ENCODE results near the gene CGNL1.

The CGNL1 gene

GRCh38 chr15:57451555-57451954 lies 75.2 kb downstream of the CGNL1 start:
- in situ Hi-C loops (cut with MboI; ENCODE audit: low sequenced_read_pairs) = no loop called here

DNA sequence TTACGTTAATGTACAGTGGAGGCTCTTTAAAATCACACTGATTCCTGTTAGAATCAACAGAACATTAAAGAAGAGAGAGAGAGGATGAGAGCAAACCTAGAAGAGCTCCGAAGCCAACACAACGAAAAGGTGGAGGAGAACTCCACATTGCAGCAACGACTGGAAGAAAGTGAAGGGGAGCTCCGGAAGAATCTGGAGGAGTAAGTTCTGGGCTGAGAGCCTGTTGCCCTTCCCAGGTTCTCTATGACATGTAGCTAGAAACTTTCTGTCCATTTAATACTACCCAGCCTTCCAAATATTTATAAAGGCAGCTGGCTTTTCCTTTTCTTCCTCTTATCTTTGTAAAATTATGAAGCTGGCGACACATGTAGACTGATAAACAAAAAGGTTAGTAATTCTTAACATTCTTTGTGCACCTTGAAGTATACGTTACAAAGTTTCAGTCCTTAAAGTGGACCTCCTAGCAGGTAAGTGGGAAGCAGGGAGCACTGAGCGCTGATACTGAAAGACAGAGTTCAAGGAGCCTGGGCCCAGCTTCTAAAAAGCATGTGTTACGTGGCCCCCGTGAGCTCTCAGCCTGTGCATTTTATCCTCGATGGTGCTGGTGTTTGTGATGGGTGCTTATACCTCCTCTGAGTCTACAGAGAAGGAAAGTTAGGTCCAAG lies 75.9 kb downstream of the CGNL1 start:
- in situ Hi-C loops (cut with MboI; ENCODE audit: low sequenced_read_pairs) = no loop called here

- in situ Hi-C loops (cut with MboI; ENCODE audit: low sequenced_read_pairs) = no loop called here
Observed at GRCh38 chr15:57455929-57456328, 79.6 kb downstream of the CGNL1 start.

DNA sequence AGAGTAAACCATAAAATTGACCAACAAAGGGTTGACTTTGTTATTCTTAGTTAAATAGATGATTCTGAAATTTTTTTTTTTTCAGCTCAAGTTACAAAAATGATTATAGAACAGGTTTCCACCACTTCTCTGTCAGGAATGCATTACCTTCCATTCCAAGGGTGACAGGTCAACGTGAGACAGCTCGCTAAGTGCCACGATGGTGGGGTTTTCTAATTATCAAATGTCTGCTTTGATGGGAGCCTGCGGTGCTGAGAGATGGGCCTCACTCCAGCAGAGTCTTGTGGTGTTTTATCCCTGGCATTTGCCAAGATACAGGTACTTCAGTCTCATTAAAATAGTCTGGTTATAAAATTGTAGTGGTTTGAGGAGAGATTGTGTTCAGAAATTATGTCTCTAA lies 80.3 kb downstream of the CGNL1 start:
- in situ Hi-C loops (cut with MboI; ENCODE audit: low sequenced_read_pairs) = no loop called here

DNA sequence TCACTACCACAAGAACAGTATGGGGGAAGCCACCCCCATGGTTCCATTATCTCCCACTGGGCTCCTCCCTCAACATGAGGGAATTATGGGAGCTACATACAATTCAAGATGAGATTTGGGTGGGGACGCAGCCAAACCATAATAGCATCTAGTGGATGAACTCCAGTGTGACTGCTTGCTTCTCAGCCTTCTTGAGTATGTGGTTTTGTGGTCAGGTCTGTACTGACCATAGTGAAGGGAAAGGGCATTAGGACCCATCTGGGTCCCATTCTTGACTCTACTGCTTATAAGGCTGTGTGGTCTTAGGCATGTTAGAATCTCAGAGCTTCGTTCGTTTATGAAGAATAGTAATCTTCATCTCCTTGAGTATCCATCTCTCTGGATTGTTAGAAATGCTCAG lies 81.4 kb downstream of the CGNL1 start:
- in situ Hi-C loops (cut with MboI; ENCODE audit: low sequenced_read_pairs) = no loop called here

DNA sequence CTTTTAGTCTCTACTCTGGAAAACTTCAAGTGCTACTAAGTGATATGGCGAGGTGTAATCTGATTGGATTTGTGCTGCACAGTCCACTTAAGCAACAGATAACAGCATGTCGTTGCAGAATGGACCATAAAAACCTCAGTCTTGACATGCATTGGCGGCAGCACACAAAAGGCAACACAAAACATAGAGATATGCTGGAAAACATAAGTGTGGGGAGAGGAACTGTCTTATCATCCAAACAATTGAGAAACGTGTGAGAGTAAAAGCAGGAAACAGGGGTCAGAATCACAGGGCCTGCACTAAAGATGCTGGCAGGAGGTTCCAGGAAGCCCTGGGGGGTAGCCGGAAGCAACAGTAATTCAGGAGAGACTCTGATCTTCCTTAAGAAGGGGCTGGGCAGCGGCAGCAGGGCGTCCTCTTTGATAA lies 82.1 kb downstream of the CGNL1 start:
- in situ Hi-C loops (cut with MboI; ENCODE audit: low sequenced_read_pairs) = no loop called here

DNA sequence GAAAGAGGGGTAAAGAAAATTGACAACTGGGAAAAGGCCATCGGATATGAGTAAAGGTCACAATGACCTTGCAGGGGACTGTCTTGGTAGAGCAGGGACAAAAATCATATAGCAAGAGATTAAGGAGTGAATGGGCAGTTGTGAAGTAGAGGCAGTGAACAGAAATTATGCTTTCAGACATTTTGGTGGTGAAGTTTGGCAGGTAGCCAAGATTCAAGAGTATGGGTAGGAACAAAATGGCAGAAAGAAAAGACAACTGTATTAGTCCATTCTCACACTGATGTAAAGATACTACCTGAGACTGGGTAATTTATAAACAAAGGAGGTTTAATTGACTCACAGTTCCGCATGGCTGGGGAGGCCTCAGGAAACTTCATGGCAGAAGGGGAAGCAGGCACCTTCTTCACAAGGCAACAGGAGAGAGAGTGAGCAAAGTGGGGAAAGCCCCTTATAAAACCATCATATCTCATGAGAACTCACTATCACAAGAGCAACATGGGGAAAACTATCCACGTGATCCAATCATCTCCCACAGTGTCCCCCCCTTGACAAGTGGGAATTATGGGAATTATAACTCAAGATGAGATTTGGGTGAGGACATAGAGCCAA lies 84.0 kb downstream of the CGNL1 start:
- in situ Hi-C loops (cut with MboI; ENCODE audit: low sequenced_read_pairs) = no loop called here

- in situ Hi-C loops (cut with MboI; ENCODE audit: low sequenced_read_pairs) = no loop called here
Observed at GRCh38 chr15:57461541-57461940, 85.2 kb downstream of the CGNL1 start.

DNA sequence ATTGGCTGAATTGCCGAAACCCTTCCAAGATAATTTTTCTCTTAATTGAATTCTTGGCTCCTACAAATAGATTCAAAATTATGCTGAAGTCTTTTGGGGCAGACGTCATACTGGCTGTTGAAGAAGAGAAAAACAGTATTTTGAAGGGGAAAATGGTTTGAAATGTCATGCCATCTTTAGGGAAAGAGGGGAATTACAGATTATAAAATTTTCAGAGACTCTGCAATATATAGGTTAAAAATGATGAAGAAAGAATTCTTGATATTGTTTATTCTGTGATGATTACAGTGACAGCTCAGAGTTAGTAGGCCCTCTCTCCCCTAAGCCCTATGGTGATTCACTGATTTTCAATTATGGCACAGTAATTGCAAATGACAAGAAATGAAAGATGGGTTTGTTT lies 86.1 kb downstream of the CGNL1 start:
- in situ Hi-C loops (cut with MboI; ENCODE audit: low sequenced_read_pairs) = no loop called here

DNA sequence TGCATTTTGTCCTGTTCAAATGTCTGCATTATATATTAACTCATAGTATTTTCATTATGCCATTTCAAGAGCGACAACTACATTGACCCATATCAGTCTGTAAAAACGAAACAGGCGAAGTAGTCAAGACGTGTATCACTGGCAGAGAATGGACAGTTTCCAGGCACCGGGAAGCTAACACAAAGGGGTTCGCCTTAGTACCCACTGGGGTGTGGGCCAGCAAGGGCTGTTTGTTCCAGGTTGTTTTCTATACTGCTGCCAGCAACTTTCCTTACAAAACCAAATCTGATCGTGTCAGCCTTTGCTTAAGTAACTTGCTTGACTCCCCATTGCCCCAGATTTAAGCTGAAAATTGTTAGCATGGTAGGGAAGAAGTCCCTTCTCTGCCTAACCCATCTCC lies 87.1 kb downstream of the CGNL1 start:
- in situ Hi-C loops (cut with MboI; ENCODE audit: low sequenced_read_pairs) = no loop called here

GRCh38 chr15:57464480-57464879 lies 88.2 kb downstream of the CGNL1 start:
- in situ Hi-C loops (cut with MboI; ENCODE audit: low sequenced_read_pairs) = no loop called here

DNA sequence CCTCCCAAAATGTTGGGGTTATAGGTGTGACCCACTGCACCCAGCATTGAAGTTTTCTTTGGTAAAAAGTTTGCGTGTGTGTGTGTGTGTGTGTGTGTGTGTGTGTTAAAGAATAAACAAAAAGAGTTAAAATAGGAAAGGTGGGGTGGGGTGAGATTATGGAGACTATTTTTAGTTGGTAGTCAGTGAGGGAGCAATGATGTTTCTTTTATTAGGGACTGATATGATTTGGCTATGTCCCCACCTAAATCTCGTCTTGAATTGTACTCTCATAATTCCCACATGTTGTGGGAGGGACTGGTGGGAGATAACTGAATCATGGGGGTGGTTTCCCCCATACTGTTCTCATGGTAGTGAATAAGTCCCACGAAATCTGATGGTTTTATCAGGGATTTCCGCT lies 92.2 kb downstream of the CGNL1 start:
- in situ Hi-C loops (cut with MboI; ENCODE audit: low sequenced_read_pairs) = no loop called here

- in situ Hi-C loops (cut with MboI; ENCODE audit: low sequenced_read_pairs) = no loop called here
Observed at GRCh38 chr15:57470543-57470942, 94.2 kb downstream of the CGNL1 start.

DNA sequence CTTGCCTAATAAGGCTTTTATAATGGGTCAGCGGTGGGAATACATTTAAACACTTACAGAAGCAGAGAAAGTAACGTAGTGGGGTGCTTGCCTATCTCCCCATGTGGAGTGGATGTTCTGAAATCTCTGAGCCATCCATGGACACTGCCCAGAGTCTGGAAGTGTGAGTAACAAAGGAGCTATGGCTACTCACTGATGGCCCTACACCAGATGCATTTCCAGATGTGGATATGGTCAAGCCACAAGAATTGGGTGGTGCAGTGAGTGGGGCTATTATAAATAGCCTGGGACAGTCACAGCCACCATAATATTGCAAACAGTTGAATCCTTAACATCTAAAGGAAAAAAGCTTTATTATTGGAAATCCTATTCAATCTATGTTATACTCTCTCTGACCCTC lies 96.6 kb downstream of the CGNL1 start:
- in situ Hi-C loops (cut with MboI; ENCODE audit: low sequenced_read_pairs) = no loop called here

DNA sequence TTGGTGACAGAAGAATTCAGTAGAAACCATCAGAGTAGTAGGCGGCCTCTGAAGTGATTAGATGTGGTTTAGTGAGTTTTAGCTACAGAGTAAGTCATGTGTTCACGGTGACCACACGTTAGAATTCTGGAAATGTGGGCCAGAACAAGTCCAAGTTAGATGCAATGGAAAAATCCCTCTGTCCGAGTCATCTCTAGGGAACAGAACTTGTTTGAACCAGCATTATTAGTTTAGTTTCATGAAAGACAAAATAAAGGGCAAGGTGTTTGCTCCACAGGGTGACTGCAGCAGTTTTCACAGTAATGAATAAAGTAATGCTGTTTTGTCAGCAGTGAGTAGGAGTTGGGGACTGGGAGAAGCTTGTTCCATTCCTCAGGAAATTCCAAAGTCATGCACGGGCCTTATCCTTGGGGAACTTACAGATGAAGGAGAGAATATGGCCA lies 100.2 kb downstream of the CGNL1 start:
- in situ Hi-C loops (cut with MboI; ENCODE audit: low sequenced_read_pairs) = no loop called here

GRCh38 chr15:57477736-57478522 lies 101.6 kb downstream of the CGNL1 start:
- in situ Hi-C loops (cut with MboI; ENCODE audit: low sequenced_read_pairs) = no loop called here

DNA sequence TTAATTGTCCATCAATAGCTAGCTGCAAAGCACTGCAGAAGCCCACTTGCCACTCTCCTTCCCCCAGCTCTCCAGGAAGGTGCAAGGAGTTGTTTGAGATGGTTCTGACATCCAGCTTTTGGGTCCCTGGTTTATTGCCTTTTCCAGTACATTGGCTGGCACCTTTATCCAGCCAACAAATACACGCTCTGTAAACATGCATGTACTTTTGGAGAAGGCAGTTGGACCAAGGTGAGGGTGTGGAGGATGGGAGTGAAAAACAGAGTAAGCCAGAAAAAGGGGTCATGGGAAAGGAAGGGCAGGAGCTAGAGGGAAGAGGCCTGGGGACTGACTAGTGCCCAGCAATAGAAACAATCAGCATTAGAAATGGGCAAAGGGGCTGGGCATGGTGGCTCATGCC lies 102.7 kb downstream of the CGNL1 start:
- in situ Hi-C loops (cut with MboI; ENCODE audit: low sequenced_read_pairs) = no loop called here

DNA sequence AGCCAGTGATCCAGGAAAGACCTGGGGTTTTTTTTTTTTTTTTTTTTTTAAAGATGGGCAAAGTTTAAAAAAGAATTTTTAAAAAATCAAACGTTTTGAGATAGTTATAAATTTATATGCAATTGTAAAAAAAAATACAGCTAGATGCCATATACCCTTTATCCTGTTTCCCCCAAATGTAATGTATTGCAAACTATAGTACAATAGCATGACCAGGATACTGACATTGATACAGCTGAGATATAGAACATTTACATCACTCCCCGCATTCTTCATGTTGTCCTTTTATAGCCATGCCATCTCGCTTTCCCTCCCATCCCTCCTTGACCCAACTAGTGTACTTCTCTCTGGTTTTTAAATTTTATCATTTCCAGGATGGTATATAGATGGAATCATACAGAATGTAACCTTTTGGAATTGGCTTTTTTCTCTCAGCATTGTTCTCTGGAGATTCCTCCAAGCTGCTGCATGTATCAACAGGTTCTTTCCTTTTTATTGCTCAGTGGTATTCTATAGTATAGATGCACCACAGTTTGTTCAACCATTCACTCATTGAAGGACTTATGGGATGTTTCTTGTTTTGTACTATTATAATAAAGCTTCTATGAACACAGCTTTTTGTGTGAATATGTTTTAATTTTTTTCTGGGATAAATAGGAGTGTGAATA lies 104.9 kb downstream of the CGNL1 start:
- in situ Hi-C loops (cut with MboI; ENCODE audit: low sequenced_read_pairs) = no loop called here

GRCh38 chr15:57485869-57486268 lies 109.6 kb downstream of the CGNL1 start:
- in situ Hi-C loops (cut with MboI; ENCODE audit: low sequenced_read_pairs) = no loop called here

DNA sequence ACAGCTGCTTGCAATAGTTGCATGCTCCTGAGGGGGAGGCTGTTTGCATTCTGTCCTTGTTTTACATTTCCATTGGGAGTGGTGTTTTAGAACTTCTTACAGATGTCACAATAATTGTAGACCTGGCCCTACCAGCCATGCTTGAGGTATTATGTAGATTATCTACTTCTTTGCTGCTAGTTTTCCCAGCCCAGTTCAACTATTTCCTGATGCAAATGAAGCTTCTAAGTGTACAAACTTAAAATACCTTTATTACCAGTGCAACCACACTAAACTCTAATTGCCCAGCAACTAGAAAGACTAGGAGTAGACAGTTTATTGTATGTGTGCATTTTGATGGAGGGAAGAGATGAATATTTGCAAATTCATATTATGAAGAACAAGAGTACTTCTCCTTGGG lies 110.5 kb downstream of the CGNL1 start:
- in situ Hi-C loops (cut with MboI; ENCODE audit: low sequenced_read_pairs) = no loop called here

- in situ Hi-C loops (cut with MboI; ENCODE audit: low sequenced_read_pairs) = no loop called here
Observed at GRCh38 chr15:57489122-57489521, 112.8 kb downstream of the CGNL1 start.

DNA sequence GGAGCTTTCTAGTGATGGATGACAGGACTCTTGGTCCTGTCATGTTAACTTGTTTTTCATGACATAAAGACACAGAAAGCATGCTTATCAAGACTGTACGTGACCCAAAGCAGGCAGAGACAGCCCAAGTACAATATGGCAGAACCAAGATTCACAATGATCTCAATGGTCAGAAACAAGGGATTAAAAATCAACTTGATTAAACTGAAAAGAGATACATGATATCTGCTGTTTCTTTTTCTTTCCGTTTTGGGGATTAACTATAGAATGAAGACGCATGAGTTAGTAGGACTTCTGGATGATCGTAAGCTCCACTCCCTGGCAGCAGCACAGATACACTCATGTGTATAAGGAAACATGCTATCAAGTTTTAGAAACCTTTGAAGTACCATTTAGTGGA lies 117.0 kb downstream of the CGNL1 start:
- in situ Hi-C loops (cut with MboI; ENCODE audit: low sequenced_read_pairs) = no loop called here
